Measurements from ENCODE around the gene TMEM121.
"Not testable (repeated sequence)": the region's sequence is repeated elsewhere in the genome, so short reads cannot be mapped to it uniquely, and the experiment has no call there.

DNA sequence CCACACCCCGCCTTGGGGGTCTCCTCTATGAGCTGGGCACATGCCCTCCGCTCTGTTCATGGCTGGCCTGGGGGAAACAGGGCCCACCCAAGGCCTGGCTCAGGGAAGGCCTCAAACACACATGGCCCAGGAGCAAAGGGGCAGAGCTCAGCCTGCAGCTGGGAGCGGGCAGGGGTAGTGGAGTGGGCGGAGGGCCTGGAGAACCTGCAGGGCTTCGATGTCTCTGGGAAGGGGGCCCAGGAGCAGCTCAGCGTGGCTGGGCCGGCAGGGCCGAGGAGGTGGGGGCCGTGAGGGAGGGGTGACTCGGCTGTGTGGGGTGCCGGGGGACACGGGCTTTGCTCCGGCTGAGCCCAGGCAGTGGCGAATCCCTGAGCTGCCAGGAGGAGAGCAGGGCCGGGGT, 47.5 kb downstream of the TMEM121 start:
- TF ChIP-seq, protein P1, sequence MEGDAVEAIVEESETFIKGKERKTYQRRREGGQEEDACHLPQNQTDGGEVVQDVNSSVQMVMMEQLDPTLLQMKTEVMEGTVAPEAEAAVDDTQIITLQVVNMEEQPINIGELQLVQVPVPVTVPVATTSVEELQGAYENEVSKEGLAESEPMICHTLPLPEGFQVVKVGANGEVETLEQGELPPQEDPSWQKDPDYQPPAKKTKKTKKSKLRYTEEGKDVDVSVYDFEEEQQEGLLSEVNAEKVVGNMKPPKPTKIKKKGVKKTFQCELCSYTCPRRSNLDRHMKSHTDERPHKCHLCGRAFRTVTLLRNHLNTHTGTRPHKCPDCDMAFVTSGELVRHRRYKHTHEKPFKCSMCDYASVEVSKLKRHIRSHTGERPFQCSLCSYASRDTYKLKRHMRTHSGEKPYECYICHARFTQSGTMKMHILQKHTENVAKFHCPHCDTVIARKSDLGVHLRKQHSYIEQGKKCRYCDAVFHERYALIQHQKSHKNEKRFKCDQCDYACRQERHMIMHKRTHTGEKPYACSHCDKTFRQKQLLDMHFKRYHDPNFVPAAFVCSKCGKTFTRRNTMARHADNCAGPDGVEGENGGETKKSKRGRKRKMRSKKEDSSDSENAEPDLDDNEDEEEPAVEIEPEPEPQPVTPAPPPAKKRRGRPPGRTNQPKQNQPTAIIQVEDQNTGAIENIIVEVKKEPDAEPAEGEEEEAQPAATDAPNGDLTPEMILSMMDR (IDR thresholded peaks at IDR 0.05), result not testable (repeated sequence)
- TF ChIP-seq EP300, POLR2AphosphoS5, POLR2A (IDR thresholded peaks at IDR 0.05): not testable (repeated sequence)
